GM13977 (cell line): Measurements from ENCODE around the gene NABP1.

Experiments used
- DNase-seq: peaks from one replicate; pipeline ENCODE4 v3.0.0; 2012; ENCODE audit warnings: low spot score
- CTCF ChIP-seq: IDR thresholded peaks from 2 replicates; pipeline ENCODE4 v1.5.1; 2012; ENCODE audit warnings: mild to moderate bottlenecking, control low read depth; ENCODE audit not compliant: insufficient read depth; ENCODE audit errors: extremely low read depth, missing control alignments
- in situ Hi-C: fragments of 300-500 bp; cut with MboI; formaldehyde crosslinking; loops from one replicate; pipeline ENCODE4 v1.12.0; 2022; ENCODE audit warnings: low sequenced_read_pairs, low pct_unique_long_range_greater_than_20kb, mixed read lengths, inconsistent platforms; ENCODE audit not compliant: unreplicated experiment

The NABP1 gene

GRCh38 chr2:191693778-191694177, 15.8 kb downstream of the NABP1 start:
- TF ChIP-seq CTCF: no peak
- in situ Hi-C loops: no loop called here
- no peak for DNase-seq

- in situ Hi-C loops: no loop called here
- no peak for TF ChIP-seq CTCF
- DNase-seq: no peak
Observed at GRCh38 chr2:191696001-191696400, 18.1 kb downstream of the NABP1 start.

- in situ Hi-C loops: no loop called here
- DNase-seq: no peak
- no peak for TF ChIP-seq CTCF
Observed at GRCh38 chr2:191696966-191697365, 19.0 kb downstream of the NABP1 start.

- no peak for DNase-seq
- in situ Hi-C loops: no loop called here
- no peak for TF ChIP-seq CTCF
Observed at GRCh38 chr2:191697870-191698269, 19.9 kb downstream of the NABP1 start.

GRCh38 chr2:191699341-191699945, 21.5 kb downstream of the NABP1 start:
- TF ChIP-seq CTCF: no peak
- in situ Hi-C loops: no loop called here
- no peak for DNase-seq

- in situ Hi-C loops: no loop called here
- TF ChIP-seq CTCF: no peak
- DNase-seq: no peak
Observed at GRCh38 chr2:191701029-191701428, 23.1 kb downstream of the NABP1 start.

GRCh38 chr2:191701696-191702095, 23.8 kb downstream of the NABP1 start:
- no peak for DNase-seq
- TF ChIP-seq CTCF: no peak
- in situ Hi-C loops: no loop called here
